GM13977 (cell line): ENCODE data around the gene CSDE1.
"Not testable (repeated sequence)": the region's sequence is repeated elsewhere in the genome, so short reads cannot be mapped to it uniquely, and the experiment has no call there.

ENCODE experiments used
- DNase-seq: peaks from one replicate; pipeline ENCODE4 v3.0.0; 2012; ENCODE audit warnings: low spot score
- in situ Hi-C: fragments of 300-500 bp; cut with MboI; formaldehyde crosslinking; loops from one replicate; pipeline ENCODE4 v1.12.0; 2022; ENCODE audit warnings: low sequenced_read_pairs, low pct_unique_long_range_greater_than_20kb, mixed read lengths, inconsistent platforms; ENCODE audit not compliant: unreplicated experiment
- TF ChIP-seq, protein P1 (sequence below): IDR thresholded peaks from 2 replicates; pipeline ENCODE4 v1.5.1; 2012; ENCODE audit warnings: mild to moderate bottlenecking, control low read depth; ENCODE audit not compliant: insufficient read depth; ENCODE audit errors: extremely low read depth, missing control alignments

Gene CSDE1

DNA sequence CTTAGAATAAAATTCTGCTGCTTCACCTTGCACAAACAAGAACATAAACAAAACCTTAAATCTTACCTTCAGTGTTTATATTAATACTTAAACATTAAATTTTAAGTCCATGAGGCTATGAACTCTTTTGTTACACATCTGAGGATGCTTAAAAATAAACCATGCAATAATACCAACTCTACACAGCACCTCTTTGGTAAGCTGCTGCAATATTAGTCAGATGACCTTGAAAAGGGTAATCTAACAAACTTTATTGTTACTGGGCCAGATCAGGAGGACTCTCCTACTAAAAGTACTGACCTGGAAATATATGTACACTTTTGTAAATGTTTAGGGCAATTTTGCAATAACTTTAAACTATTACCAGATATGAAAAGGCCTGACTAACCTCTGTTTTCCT is 21.9 kb upstream of the CSDE1 start:
- in situ Hi-C loops: no loop called here

DNA sequence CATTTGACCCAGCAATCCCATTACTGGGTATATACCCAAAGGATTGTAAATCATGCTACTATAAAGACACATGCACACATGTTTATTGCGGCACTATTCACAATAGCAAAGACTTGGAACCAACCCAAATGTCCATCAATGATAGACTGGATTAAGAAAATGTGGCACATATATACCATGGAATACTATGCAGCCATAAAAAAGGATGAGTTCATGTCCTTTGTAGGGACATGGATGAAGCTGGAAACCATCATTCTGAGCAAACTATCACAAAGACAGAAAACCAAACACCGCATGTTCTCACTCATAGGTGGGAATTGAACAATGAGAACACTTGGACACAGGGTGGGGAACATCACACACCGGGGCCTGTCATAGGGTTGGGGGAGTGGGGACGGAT is 18.9 kb upstream of the CSDE1 start:
- not testable (repeated sequence) for DNase-seq

More for the DNA sequence above, 21.9 kb upstream of the CSDE1 start:
- TF ChIP-seq, protein P1, sequence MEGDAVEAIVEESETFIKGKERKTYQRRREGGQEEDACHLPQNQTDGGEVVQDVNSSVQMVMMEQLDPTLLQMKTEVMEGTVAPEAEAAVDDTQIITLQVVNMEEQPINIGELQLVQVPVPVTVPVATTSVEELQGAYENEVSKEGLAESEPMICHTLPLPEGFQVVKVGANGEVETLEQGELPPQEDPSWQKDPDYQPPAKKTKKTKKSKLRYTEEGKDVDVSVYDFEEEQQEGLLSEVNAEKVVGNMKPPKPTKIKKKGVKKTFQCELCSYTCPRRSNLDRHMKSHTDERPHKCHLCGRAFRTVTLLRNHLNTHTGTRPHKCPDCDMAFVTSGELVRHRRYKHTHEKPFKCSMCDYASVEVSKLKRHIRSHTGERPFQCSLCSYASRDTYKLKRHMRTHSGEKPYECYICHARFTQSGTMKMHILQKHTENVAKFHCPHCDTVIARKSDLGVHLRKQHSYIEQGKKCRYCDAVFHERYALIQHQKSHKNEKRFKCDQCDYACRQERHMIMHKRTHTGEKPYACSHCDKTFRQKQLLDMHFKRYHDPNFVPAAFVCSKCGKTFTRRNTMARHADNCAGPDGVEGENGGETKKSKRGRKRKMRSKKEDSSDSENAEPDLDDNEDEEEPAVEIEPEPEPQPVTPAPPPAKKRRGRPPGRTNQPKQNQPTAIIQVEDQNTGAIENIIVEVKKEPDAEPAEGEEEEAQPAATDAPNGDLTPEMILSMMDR: no peak
- DNase-seq: no peak

DNA sequence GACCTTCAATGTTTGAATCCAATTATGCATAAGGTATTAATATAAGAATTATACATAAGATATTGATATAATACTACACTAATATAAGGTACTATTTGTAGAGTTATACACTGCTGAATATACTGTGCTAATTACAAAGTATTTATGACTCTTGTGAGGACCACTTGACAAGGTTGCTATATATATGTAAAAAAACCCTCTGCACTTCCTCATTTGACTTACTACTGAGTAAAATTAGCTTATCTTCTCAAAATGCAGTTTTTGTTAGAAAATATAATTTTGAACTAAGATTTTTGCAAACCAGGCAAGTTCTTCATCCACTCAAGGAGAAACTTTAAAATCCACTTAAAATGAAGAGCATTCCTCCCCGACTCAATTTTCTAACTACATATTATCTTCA is 14.2 kb upstream of the CSDE1 start:
- TF ChIP-seq, protein P1: no peak
- no peak for DNase-seq
- in situ Hi-C loops: no loop called here

More for the DNA sequence above, 18.9 kb upstream of the CSDE1 start:
- in situ Hi-C loops: not testable (repeated sequence)

DNA sequence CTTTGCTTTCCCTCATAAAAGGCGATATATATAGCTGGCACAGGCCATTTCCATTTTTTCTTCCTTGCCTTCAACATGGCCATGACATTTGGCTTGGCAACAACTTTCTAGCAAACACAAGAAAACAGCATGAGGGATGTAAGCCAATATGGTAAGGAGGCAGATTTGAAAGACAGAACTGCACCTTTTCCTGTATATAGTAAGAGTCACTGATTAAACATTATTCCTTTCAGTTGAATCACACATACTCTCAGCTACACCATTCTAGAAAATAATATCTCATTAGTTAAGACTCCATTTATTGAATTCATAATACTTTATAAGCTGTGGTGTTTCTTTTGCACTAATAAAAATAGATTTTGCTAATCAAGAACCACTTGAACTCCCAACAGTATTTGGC is 13.2 kb upstream of the CSDE1 start:
- in situ Hi-C loops: no loop called here
- DNase-seq: no peak

DNA sequence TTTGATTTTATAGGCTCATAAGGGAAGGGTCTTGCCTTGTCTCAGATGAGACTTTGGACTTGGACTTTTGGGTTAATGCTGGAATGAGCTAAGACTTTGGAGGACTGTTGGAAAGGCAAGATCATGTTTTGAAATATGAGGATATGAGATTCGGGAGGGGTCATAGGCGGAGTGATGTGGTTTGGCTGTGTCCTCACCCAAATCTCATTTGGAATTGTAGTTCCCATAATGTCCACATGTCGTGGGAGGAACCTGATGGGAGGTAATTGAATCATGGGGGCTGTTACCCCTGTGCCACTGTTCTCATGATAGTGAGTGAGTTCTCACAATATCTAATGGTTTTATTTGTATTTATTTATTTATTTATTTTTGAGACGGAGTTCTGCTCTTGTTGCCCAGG is 6.9 kb upstream of the CSDE1 start:
- DNase-seq: no peak
- TF ChIP-seq, protein P1: no peak
- in situ Hi-C loops: no loop called here

More for the DNA sequence above, 13.2 kb upstream of the CSDE1 start:
- TF ChIP-seq, protein P1: no peak

DNA sequence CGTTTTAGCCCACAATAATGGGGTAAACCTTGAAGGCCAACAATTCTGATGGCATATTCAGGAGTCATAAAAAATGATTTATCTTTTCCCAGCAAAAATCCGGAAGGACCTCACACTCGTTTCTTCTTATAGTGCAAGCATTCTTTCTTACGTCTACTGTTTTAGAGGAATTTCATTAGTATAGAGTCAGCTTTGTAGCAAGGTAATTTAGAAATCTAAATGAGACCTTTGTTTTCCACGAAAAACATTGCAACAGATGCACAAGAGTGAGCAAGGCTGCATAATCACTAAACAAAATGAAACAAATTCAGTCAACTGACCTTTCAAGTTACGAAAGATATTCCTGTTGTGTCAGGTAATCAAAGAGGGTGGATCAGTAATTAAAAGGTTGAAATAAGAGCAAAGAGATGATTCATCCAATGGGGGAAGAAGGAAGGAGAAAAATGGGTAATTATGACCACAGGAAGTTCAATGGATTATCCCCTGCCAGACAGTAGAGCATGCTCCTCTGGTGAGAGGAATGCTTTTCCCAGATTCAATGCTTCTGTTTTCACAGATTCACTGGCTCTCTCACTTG is 560 bp upstream of the CSDE1 start:
- TF ChIP-seq, protein P1: no peak
- in situ Hi-C loops: no loop called here
- DNase-seq: no peak

DNA sequence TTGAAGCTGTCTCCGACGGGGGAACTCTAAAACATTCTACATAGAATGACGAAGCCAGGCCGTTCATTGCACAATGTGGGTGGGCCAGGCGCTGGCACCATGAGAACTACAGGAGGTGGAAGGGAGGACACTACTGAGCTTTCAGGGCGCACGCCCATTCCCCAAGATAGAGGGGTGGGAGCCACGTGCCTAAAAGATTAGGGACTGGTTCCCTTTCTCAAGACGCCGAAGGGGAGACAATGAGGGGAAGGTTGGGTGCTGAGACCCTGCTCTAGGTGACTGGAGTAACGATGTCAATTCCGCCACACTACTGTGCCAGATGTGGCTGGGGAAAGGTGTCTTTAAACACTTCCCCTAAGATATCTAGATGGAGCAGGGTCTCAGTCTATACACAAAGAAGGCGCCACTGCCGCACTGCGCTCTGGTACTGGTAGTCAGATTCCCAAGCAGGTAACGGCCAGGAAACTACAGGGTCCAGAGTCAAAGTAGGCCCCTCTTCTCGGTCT is 782 bp downstream of the CSDE1 start:
- in situ Hi-C loops: no loop called here
- TF ChIP-seq, protein P1: no peak
- DNase-seq: no peak
